ENCODE measurements around the gene AP1B1. TPM values are rescaled to one million over a fixed set of nuclear protein-coding genes. Genes with fewer than 3 reads are reported as not detected.

AP1B1 gene
- total and polyA plus RNA-seq, 2 of the 13 experiments (the other 11 are each of a cell fraction or from before 2014, with no cell fraction given): 26.6 to 29.7 TPM

GRCh38 chr22:29387921-29388758 lies at the start of gene AP1B1 (continued):
- TF ChIP-seq HOXA3 (CRISPR knock-in tag; IDR thresholded peaks at IDR 0.05) (peak; percentile 83), ZNF264 (CRISPR knock-in tag; IDR thresholded peaks at IDR 0.05) (0 out of 2 replicates have a peak, but pooled peaks have one; percentile 45), RBM39 (IDR thresholded peaks at IDR 0.05; ENCODE audit: low read depth, low read length, poor library complexity, severe bottlenecking) (peak; percentile 44), NR2F2 (IDR thresholded peaks at IDR 0.05; ENCODE audit: borderline replicate concordance, low read depth) (0 out of 2 replicates have a peak, but pooled peaks have one; percentile 9), TEAD3 (CRISPR knock-in tag; optimal IDR thresholded peaks at IDR 0.05; ENCODE audit: borderline replicate concordance) (peak; percentile 56), ASH2L (IDR thresholded peaks at IDR 0.05; ENCODE audit: insufficient read length, low read depth, low read length) (peak; percentile 92), ESRRA (CRISPR knock-in tag; IDR thresholded peaks at IDR 0.05; ENCODE audit: low read depth) (peak; percentile 59; the same call in 1 of the 2 replicates), ZNF766 (CRISPR knock-in tag; IDR thresholded peaks at IDR 0.05; ENCODE audit: borderline replicate concordance) (peak; percentile 60; the same call in 1 of the 2 replicates), THAP11 (CRISPR knock-in tag; IDR thresholded peaks at IDR 0.05) (peak; percentile 83), TCF12 (IDR thresholded peaks at IDR 0.05) (no peak), TCF12 (CRISPR knock-in tag; IDR thresholded peaks at IDR 0.05) (0 out of 2 replicates have a peak, but pooled peaks have one; percentile 80), ISL2 (CRISPR knock-in tag; IDR thresholded peaks at IDR 0.05) (peak; percentile 71), ZNF749 (CRISPR knock-in tag; IDR thresholded peaks at IDR 0.05; ENCODE audit: borderline replicate concordance) (0 out of 2 replicates have a peak, but pooled peaks have one; percentile 55), ZNF501 (CRISPR knock-in tag; IDR thresholded peaks at IDR 0.05) (0 out of 2 replicates have a peak, but pooled peaks have one; percentile 54), ZNF839 (CRISPR knock-in tag; IDR thresholded peaks at IDR 0.05; ENCODE audit: borderline replicate concordance) (peak; percentile 76; the same call in 1 of the 2 replicates), ZBTB25 (CRISPR knock-in tag; IDR thresholded peaks at IDR 0.05) (peak; percentile 87), SALL2 (CRISPR knock-in tag; IDR thresholded peaks at IDR 0.05) (peak; percentile 79), ZSCAN12 (CRISPR knock-in tag; IDR thresholded peaks at IDR 0.05) (0 out of 2 replicates have a peak, but pooled peaks have one; percentile 64), ZNF605 (CRISPR knock-in tag; IDR thresholded peaks at IDR 0.05) (peak; percentile 35), FIP1L1 (IDR thresholded peaks at IDR 0.05; ENCODE audit: borderline replicate concordance, insufficient read depth, low read depth, low read length) (no peak), ZNF777 (CRISPR knock-in tag; IDR thresholded peaks at IDR 0.05) (peak; percentile 22; the same call in 1 of the 2 replicates), SP4 (CRISPR knock-in tag; IDR thresholded peaks at IDR 0.05) (peak; percentile 86)
- TF ChIP-seq, protein P1, sequence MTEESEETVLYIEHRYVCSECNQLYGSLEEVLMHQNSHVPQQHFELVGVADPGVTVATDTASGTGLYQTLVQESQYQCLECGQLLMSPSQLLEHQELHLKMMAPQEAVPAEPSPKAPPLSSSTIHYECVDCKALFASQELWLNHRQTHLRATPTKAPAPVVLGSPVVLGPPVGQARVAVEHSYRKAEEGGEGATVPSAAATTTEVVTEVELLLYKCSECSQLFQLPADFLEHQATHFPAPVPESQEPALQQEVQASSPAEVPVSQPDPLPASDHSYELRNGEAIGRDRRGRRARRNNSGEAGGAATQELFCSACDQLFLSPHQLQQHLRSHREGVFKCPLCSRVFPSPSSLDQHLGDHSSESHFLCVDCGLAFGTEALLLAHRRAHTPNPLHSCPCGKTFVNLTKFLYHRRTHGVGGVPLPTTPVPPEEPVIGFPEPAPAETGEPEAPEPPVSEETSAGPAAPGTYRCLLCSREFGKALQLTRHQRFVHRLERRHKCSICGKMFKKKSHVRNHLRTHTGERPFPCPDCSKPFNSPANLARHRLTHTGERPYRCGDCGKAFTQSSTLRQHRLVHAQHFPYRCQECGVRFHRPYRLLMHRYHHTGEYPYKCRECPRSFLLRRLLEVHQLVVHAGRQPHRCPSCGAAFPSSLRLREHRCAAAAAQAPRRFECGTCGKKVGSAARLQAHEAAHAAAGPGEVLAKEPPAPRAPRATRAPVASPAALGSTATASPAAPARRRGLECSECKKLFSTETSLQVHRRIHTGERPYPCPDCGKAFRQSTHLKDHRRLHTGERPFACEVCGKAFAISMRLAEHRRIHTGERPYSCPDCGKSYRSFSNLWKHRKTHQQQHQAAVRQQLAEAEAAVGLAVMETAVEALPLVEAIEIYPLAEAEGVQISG (CRISPR knock-in tag; IDR thresholded peaks at IDR 0.05): peak; percentile 86

Data from HepG2 (cell line).